Activated CD8-positive, alpha-beta memory T cell treated with anti-CD3 and anti-CD28 coated beads for 36 hours (primary cell): ENCODE measurements around the gene RPSA. TPM values are rescaled to one million over a fixed set of nuclear protein-coding genes. Genes with fewer than 3 reads are reported as not detected.
"Not testable (repeated sequence)": the region's sequence is repeated elsewhere in the genome, so short reads cannot be mapped to it uniquely, and the experiment has no call there.

ENCODE experiments used
- CTCF ChIA-PET: fragments of 350-600 bp; sonication (Branson Sonifier 250); formaldehyde crosslinking; loops from one replicate; lab custom pipeline; 2021; ENCODE audit warnings: antibody characterized with exemption; lab: Charles Lee
- POLR2A ChIA-PET: fragments of 350-600 bp; sonication (Branson Sonifier 250); formaldehyde crosslinking; loops from one replicate; lab custom pipeline; 2021; ENCODE audit warnings: antibody characterized with exemption; lab: Charles Lee
- total RNA-seq, 2 experiments: library from RNA; stranded (reverse); gene quantifications; one replicate each; pipeline ENCODE4 v1.2.3, GENCODE V29; 2021

Gene RPSA
- total RNA-seq, 2 experiments from 2014 or later, result 2,408 to 2,422 TPM

DNA sequence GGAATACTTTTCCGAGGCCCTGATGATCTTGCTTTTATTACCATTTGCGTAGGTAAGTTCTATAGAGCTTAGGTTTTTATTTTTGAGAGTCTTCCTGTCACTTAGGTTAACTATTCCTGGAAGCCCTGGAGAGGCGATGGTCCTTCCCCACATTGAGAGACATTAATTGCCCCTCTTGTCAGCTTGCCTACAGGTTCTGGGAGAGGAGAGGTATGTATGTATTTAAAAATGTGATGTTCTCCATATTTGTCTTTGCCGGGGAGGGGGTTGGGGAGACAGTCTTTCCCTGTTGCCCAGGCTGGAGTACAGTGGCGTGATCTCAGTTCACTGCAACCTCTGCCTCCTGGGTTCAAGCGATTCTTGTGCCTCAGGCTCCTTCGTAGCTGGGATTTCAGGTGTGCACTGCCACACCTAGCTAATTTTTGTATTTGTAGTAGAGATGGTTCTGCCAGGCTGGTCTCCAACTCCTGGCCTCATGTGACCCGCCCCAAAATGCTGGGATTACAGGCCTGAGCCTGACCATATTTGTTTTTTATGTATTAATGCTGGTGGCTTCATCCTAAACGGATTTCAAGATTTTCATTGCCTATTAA, 6.2 kb downstream of the RPSA start:
- POLR2A ChIA-PET, result no interaction called here
- CTCF ChIA-PET, result no interaction called here

DNA sequence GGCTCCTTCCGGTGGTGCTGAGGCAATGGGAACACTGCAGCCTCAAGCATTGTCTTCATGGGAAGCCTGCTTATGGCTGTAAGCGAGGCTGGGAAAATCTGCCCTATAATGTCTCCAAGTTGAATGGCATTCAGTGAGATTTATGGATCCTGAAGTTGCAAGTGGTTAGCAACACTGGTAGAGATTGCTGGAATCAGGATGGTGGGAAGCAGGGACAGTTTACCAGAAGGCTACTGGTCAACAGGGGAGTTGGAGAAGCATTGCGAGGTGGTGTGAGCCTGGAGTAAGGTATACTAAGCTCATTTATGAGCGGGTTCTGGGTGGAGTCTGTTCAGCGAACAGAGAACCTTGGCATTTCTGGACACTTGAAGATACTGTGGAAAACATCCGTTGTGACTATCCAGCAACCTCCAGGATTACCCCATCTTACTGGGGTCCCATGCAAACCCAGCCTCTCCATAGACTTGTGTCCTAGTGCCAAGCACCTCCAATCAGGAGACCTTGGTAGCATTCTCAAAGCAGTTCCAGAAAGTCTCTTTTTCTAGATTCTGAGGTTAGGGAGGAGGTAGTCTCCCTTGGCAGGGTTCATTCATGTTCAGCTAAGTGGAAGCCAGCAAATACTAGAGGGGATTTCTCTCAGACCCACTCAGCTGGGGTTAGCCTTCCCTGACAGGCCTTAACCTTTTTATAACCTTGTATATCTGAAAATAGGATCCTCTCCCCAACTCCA, 7.3 kb downstream of the RPSA start:
- POLR2A ChIA-PET, result no interaction called here
- CTCF ChIA-PET, result interaction anchor here (1.1 kb wide), 1 partner anchor 8 kb away, joined by 3 read pairs; the partner anchor contains the start of gene RPSA

DNA sequence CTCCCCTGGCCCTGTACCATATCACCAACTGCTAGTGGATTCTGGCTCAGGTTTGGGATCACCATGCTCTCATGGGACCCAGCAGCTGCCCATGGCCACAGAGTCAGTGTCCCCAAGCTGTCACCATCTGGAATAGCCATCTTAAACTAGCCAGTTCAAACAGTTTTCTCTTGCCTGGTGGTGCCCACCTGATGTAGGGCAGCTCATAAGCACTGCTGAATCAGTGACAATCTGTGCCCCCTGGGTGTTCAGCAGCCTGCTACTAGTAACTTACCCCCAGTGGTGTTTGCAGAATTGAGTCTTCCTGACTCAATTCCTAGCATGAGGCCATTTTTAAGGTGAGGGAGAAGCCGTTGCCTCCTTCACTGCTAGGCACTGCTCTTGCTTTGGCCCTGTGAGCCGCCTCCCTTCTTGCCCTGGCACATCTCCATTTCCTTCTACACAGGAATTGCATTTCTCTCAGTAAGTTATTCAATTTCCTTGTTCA, 7.9 kb downstream of the RPSA start:
- ChIA-PET POLR2A (interaction anchor here (0.7 kb wide), 1 partner anchor 8 kb away, joined by 3 read pairs; no protein-coding TSS in a partner anchor), CTCF (interaction anchor here (1.1 kb wide), 1 partner anchor 8 kb away, joined by 3 read pairs; the partner anchor contains the start of gene RPSA)

DNA sequence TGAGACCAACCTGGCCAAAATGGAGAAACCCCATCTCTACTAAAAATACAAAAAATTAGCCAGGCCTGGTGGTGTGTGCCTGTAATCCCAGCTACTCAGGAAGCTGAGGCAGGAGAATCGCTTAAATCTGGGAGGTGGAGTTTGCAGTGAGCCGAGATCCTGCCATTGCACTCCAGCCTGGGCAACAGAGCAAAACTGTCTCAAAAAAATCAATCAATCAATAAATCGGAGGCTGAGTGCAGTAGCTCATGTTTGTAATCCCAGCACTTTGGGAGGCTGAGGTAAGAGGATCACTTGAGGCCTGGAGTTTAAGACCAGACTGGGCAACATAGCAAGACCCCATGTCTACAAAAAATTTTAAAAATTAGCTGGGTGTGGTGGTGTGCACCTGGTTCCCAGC, 8.8 kb downstream of the RPSA start:
- ChIA-PET CTCF (interaction anchor here (1.2 kb wide), 1 partner anchor 8 kb away, joined by 3 read pairs; no protein-coding TSS in a partner anchor), POLR2A (interaction anchor here (0.7 kb wide), 2 partner anchors 9 to 278 kb away, joined by 3 read pairs; no protein-coding TSS in a partner anchor)

DNA sequence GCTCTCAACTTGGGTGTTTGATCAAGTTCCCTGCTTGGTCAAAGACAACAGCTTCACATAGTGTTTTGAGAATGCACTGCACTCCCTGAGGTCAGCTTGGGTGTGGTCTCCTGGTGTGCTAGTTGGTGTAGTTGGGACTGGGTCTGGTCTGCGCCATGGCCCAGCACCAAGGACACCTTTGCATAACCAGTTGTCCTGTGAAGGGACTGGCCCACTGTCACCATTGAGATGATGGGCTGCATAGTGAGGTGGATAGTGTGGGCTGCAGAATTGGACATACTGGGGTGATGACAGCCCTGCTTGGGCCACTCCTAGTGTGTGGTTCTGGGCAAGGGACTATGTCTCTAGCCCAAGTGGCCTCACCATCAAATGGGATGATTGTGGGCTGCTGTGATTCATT, 9.5 kb downstream of the RPSA start:
- POLR2A ChIA-PET, result interaction anchor here (0.6 to 0.7 kb wide), 3 partner anchors 264 to 357 kb away, joined by 3 to 7 read pairs (median 6); no protein-coding TSS in a partner anchor
- CTCF ChIA-PET, result interaction anchor here (0.7 to 1.5 kb wide), 3 partner anchors 8 to 82 kb away, joined by 3 to 4 read pairs (median 3); no protein-coding TSS in a partner anchor

DNA sequence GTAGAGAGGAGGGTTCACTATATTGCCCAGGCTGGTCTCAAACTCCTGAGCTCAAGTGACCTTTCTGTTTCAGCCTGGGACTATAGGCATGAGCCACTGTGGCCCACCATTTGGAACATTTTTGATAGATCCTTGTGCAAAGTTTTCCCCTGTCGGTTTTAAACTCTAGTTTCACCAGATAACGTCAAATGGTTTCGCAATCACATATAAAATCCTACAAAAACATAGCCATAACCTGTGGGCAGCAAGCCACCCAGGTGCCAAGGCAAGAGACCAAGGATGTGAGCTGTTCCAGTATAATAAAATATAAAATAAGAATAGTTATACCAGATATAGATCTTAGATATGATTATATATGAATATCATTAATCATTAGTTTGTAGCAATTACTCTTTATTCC, 10.5 kb downstream of the RPSA start:
- ChIA-PET POLR2A (interaction anchor here (0.5 kb wide), 1 partner anchor 8 kb away, joined by 4 read pairs; no protein-coding TSS in a partner anchor), CTCF (interaction anchor here (1.5 kb wide), 1 partner anchor 81 kb away, joined by 4 read pairs; no protein-coding TSS in a partner anchor)

DNA sequence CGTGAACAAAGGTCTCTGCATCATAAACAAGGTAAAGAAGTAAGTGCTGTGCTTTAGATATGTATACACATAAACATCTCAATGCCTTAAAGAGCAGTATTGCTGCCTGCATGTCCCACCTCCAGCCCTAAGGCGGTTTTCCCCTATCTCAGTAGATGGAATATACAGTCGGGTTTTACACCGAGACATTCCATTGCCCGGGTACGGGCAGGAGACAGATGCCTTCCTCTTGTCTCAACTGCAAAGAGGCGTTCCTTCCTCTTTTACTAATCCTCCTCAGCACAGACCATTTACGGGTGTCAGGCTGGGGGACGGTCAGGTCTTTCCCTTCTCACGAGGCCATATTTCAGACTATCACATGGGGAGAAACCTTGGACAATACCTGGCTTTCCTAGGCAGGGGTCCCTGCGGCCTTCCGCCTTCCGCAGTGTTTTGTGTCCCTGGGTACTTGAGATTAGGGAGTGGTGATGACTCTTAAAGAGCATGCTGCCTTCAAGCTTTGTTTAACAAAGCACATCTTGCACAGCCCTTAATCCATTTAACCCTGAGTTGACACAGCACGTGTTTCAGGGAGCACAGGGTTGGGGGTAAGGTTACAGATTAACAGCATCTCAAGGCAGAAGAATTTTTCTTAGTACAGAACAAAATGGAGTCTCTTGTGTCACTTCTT, 12.2 kb downstream of the RPSA start:
- POLR2A ChIA-PET, CTCF ChIA-PET: not testable (repeated sequence)

DNA sequence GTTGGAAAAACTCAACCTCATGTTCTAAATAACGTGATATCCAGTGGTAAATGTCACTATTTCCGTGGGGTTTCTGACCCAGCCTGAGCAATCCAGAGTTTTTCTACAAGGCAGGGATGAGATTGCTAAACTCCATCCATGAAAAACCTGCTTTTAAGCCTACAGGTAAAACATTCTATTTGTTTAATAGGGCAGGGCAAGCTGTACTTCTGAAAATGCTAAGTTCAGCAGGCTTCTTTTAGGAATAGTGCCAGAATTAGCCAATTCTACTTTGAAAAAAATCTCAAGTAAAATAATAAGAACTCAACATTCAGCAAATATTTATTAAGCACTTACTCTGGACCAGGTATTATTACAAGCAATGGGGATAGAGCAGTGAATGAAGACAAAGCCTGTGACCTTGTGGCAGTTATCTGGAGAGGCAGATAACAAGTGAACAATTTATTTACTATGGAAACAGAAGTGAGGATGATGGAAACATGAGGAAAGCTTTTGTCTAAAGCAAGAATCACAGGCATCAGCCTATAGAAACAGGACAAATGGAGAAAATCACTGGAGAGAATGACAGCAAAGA, 13.3 kb downstream of the RPSA start:
- ChIA-PET POLR2A (no interaction called here), CTCF (no interaction called here)

DNA sequence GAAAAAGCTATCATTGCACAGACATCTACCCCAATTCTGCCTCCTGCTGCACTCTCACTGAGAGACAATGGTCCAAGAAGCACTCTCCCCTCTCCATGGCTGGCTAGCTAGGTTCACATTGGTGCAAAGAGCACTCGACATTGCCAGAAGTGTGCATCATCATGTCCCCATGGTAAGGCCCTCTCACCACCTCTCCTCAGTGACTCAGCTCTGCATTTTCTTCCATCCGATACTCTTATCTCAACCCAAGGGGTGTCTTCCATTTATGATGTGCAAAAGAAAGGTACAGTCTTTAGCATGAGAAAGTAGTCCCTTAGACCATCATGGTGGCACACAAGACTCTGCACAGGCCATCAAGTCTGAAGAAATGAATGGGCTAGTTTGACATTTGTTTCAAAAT, 14.0 kb downstream of the RPSA start:
- CTCF ChIA-PET, result no interaction called here

DNA sequence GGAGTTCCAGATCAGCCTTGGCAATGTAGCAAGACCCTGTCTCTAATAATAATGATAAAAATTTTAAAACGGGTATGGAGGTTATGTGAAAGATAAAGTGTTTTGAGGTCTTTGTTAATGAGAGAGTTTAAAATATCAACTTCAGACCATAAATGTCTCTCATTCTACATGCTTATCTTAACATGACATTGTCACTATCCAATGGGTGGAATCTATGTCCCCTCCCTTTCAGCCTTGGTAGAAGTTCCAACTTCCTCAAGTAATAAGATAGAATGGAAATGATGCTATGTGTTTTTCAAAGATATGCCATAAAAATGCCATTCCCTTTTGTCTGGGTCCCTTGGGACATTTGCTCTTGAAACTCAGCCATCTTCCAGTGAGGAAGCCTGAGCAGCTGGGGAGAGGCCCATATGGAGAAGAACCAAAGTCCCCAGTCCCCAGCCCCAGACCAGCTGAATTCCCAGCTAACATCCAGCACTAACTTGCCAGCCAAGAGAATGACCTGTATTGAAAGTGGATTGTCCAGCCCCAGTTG, 17.0 kb downstream of the RPSA start:
- ChIA-PET POLR2A (no interaction called here), CTCF (no interaction called here)

More for the DNA sequence above, 14.0 kb downstream of the RPSA start:
- POLR2A ChIA-PET, result no interaction called here

DNA sequence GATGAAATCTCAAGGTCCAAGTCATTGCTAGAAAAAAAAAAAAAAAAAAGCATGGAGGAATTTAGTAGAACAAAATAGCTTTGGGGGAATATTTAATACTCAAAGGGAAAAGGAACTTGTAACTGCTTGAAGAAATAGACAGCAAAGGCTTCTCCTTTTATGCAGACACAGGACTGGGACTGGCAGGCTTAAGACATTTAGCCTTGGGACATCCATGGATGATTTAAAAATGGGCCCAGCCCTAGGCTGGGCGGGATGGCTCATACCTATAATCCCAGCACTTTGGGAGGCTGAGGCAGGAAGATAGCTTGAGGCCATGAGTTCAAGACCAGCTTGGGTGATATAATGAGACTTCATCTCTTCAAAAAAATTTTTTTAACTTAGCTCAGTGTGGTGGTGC, 19.8 kb downstream of the RPSA start:
- CTCF ChIA-PET, result no interaction called here
- POLR2A ChIA-PET, result no interaction called here

DNA sequence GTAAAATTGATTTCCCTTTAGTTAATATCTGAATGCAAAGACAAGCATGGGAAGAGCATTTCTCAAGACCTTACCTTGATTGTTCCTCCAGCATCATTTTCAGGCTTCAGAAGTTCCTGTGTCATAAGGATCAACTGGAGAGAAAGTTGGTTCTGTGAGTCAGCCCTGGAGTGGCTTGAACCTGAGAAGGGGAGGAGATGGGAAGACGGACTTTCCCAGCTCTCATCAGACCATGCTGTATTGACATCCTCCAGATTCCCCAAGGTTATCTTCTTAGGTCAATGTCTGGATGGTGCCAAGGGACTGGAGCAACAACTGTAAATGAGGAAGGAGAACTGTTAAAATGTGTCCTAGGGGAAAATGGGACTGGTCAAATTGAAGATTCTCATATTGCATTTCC, 21.0 kb downstream of the RPSA start:
- POLR2A ChIA-PET, result no interaction called here
- CTCF ChIA-PET, result no interaction called here

DNA sequence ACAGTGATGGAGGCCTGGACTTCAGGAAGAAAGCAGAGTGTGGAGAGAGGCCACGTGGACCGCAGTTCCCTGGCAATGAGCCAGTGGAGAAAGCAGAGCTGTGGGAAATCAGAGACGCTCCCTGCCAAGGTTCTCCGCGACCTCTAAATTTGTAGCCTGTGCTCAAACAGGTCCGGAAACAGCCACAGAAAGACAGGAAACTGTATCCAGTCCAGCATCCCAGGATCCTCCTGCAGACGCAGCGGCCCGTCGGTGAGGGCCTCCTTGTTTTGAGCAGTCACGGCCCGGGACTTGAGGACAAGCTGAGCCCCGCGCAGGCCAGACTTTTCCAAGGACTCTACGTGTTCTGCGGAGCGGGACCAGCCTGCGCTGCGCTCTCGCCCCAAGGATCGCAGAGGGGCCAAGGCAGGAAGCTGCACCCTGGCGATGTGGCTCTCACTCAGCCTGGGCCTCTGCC, 22.3 kb downstream of the RPSA start:
- CTCF ChIA-PET, result no interaction called here

DNA sequence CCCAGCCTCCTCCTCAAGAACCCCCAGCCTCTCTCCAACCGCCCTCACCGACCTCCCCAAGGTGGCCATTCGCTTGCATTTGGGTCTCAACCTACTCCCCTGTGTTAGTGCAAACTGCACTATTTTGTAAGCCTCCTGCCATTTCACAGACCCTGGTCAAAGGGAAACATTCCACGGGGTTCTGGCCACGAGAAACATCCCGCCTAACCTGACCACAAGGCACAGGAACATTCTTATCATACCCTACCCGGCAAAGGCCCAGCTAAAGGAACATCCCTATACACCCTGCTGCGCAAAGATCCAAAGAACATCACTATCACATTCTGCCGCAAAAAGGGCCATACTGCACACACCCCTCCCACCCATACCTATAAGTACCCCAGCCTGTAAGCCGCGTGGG, 22.9 kb downstream of the RPSA start:
- CTCF ChIA-PET, result interaction anchor here (1.1 kb wide), 1 partner anchor 10 kb away, joined by 3 read pairs; no protein-coding TSS in a partner anchor
- POLR2A ChIA-PET, result no interaction called here

More for the DNA sequence above, 22.3 kb downstream of the RPSA start:
- POLR2A ChIA-PET, result no interaction called here

DNA sequence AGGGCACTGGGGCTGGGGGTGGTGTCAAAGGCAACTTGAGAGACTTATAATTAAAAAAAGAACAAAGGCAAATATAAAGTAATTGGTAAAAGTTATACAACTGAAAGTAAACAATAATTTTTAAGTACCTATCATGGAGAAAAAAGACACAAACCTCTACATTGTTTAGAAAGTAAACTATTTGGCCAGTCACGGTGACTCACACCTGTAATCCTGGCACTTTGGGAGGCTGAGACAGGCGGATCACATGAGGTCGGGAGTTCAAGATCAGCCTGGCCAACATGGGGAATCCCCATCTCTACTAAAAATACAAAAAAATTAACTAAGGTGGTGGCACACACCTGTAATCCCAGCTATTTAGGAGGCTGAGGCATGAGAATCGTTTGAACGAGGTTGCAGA, 25.8 kb downstream of the RPSA start:
- ChIA-PET POLR2A (no interaction called here), CTCF (no interaction called here)

DNA sequence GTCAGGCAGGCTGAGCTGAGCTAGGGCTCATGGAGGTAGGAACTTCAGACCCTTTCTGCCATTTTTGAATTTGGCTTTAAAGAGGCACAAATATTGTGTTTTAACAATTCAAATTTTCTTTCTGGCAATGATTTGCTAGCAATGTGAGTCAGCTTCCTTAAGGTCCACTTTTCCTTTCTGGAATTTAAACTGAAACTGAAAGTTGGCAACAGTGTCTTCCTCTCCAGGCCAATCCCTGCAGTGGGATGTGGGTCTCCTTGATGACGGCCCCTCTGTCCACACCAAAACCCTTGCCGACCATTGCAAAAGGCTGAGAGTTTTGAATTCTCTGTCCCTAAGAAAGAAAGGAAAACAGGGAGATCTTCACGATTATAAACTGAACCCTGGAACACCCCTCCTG, 27.1 kb downstream of the RPSA start:
- ChIA-PET POLR2A (no interaction called here), CTCF (no interaction called here)

DNA sequence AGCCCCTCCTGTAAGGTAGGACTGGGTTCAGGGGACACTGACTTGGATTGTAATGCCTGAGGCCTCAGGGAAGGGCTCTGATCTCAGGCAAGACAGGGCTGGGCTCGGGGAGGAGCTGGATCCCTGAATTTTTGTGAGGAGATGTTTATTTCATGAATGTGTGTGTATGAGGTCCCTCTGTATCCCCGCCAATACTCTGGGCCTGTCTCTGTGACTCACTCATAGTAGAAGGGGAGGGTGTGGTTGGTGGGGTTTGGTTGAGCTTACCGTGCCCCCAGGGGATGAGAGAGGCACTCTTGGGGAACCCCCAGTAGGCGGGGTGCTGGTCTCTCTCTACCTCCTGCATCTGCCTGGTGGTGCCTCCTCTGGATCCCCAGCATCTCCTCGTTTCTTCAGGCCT, 28.1 kb downstream of the RPSA start:
- CTCF ChIA-PET, result no interaction called here
- POLR2A ChIA-PET, result no interaction called here

DNA sequence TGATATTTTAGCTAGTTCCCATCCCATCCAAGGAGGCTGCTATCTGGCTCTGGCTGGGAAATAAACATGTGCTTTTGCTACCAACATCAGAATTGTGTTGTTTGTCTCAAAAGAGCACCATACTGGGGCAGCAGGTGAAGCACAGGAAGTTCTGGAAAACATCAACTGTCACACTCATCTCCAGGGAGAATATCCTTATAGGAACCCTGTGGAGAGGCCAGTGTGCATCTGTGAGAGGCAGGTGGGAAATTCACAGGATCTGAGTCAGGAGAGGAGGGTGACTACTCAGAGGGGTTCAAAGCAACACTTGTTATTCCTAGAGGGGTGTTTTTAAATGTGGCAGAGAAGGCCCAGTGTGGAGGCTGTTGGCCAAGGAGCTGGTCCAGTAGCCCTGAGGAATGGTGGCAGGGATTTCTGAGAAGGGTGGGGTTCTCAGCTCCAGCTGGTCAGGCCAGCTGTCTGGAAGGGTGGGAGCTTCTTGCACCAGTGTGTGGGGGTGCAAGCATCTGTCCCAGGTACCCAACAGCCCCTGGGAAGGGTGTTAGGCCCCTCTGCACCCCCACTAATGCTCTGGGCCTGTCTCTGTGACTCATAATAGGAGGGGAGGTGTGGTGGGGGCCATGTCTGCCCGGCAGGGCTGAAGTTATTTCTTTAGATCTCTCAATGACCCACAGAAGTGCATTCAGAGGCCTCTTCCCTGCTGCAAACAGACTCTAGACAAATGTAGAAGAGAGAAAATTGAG, 28.7 kb downstream of the RPSA start:
- ChIA-PET POLR2A (no interaction called here), CTCF (interaction anchor here (1.0 kb wide), 1 partner anchor 13 kb away, joined by 5 read pairs; no protein-coding TSS in a partner anchor)
